Fibroblast of pulmonary artery (primary cell): ENCODE measurements around the gene RMND5B.
"Not testable (repeated sequence)": the region's sequence is repeated elsewhere in the genome, so short reads cannot be mapped to it uniquely, and the experiment has no call there.

ENCODE experiments used
- DNase-seq: peaks from one replicate; pipeline ENCODE4 v3.0.0-alpha.2; 2010; ENCODE audit warnings: low read depth
- H3K4me3 ChIP-seq: replicated peaks from 2 replicates; pipeline ENCODE4 v1.5.1; 2011; ENCODE audit warnings: low read depth, mild to moderate bottlenecking, control low read depth, low read length, moderate library complexity
- TF ChIP-seq, protein P1 (sequence below): IDR thresholded peaks from 2 replicates; pipeline ENCODE4 v1.5.1; 2011; ENCODE audit warnings: mild to moderate bottlenecking, control low read depth, low read length, inconsistent platforms; ENCODE audit errors: missing control alignments

RMND5B gene

DNA sequence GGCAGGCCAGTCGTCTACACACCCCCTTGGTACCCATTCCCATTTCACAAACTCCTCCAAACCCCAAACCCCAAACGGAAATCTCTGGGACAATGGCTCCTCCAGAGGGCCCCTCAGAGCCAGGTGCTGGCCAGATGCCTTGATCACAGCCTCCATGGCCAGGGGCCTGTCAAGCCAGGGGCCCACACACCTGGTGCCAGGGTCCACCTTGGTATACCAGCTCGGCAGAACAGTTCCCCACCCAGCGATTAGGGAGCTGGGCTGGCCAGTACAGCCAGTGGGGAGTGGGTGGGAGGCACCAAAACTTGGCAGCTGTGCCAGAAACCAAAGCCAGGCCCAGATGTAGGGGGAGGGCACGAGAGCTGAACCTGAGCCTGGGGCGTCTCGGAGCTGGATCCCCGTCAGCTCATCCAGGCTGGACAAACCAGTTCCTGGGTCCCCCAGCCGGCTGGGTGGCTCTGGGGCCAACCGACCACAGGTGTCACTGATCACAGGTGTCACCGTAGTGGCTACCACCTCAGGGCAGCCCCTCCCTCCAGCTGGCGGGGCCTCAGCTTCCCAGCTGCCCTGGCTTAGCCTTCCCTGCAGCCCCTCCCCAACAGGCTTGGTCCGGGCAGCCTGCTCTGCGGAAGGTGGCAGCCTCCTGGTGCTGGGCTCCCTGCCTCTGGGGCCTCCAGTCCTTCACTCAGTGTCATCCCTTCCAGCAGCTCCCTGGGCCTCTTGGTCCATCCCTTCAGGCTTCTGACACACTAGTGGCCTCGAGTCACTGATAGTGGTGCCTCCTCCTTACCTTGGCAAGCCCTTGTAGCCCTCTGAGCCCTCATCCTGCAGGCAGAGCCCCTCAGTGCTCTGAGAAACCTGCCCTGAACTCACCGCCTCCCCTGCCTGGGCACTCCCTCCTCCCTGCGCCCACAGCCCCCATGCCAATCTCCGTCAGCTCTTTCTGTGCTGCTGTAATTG, 6.6 kb upstream of the RMND5B start:
- TF ChIP-seq, protein P1, sequence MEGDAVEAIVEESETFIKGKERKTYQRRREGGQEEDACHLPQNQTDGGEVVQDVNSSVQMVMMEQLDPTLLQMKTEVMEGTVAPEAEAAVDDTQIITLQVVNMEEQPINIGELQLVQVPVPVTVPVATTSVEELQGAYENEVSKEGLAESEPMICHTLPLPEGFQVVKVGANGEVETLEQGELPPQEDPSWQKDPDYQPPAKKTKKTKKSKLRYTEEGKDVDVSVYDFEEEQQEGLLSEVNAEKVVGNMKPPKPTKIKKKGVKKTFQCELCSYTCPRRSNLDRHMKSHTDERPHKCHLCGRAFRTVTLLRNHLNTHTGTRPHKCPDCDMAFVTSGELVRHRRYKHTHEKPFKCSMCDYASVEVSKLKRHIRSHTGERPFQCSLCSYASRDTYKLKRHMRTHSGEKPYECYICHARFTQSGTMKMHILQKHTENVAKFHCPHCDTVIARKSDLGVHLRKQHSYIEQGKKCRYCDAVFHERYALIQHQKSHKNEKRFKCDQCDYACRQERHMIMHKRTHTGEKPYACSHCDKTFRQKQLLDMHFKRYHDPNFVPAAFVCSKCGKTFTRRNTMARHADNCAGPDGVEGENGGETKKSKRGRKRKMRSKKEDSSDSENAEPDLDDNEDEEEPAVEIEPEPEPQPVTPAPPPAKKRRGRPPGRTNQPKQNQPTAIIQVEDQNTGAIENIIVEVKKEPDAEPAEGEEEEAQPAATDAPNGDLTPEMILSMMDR, result no peak
- DNase-seq, result no peak
- no peak overlapping the region for H3K4me3 ChIP-seq

DNA sequence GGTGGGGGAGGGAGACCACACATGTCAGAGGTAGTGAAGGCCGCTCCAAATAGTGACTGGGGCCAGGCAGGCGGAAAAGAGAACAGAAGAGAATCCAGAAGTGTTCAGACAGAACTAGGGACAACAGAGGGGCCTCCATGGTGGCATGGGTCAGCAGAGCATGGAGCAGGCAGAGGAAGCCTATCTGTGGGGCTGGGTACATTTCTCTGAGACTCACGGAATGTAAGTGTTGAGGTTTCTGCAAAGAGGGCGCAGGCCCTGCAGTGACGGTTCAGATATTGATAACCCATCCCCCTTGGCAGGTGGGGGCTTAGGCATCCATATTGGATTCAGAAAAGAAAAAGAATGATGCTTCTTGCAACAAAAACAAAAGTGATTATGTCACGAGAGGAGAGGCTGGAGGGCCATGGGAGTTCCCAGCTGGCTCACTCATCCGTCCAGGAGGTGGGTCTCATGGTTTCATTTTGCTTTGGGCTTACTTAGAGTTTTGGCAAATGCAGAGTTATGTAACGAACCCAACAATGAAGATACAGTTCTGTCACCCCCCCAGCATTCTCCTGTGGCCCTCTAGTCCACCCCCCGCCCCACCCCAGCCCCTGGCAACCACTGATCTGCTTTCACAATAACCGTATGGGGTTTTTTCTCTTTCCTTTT, 5.4 kb upstream of the RMND5B start:
- DNase-seq, result no peak
- TF ChIP-seq, protein P1, result no peak
- no peak overlapping the region for H3K4me3 ChIP-seq

DNA sequence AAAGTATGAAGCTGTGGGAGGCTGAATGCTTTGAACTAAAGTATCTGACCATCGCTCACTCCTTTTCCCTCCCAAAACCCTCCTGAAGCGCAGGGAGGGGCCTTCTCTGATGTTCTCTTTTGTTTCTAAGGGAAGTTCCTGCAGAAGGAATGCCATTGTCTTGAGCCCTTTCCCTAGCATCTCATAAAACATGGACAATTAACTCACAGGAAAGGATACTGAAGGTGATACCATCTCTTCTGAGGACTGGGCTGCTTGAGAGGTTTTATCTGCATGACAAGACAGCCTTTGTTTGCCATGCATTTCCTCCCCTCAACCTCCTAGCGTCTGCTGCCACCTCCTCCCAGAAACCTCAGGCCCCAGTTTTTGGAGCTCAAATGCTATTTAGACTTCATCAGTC, 4.3 kb upstream of the RMND5B start:
- DNase-seq, result no peak
- TF ChIP-seq, protein P1, result no peak
- no peak overlapping the region for H3K4me3 ChIP-seq

DNA sequence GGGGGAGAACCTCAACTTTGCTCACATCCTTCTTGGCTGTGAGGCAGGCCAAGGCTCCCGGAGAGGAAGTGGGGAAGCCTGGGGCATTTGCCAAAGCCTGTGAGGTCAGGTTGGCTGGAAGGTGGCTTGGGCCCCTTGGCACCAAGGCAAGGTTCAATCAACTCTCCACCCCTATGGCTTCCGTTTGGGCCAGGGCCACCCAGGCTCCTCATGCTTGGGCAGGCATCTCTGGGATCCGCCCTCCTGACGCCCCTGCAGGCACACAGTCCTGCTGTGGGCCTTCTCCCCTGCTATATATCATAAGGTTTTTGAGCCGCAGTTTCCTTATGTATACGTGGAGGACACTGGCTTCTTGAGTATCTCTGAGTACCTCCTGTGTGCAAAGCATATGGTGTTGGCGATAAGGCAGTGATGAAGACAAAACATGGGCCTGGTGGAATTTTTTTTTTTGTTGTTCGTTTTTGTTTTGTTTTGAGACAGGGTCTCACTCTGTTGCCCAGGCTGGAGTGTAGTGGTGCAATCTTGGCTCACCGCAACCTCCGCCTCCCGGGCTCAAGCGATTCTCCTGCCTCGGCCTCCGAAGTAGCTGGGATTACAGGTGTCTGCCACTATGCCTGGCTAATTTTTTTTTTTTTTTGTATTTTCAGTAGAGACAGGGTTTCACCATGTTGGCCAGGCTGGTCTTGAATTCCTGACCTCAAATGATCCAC, 3.4 kb upstream of the RMND5B start:
- not testable (repeated sequence) for DNase-seq, H3K4me3 ChIP-seq

DNA sequence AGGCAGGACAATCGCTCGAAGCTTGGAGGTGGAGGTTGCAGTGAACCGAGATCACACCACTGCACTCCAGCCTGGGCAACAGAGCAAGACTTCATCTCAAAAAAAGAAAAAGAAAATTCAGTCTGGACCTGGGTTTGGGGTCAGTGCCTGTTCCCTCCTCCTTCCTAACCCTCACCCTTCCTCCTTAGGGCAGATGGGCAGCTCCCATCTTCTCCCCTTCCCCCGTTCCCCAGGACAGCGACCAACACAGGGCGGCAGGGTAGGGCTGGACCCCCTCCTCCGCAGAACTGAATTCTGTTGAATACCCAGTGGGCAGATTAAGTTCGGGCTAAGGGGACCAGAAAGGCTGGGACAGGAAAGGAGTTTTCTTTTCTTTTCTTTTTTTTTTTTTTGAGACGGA, 1.5 kb upstream of the RMND5B start:
- TF ChIP-seq, protein P1, result no peak
- DNase-seq, result no peak
- no peak overlapping the region for H3K4me3 ChIP-seq

DNA sequence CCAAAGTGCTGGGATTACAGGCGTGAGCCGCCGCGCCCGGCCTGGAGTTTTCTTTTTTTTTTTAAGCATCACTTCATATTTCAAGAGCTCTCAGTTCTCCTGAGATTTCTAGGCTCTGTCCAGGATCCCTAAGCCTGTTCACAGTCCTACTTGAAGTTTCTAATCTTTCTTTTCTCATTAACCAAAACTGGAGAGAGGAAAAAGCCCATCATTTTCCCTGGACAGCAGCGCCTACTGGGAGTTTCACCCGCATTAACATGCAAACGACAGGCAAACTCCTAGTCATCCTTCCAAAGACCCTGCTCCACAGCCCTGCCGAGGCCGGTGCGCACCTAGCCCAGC, 609 bp upstream of the RMND5B start:
- not testable (repeated sequence) for DNase-seq
- H3K4me3 ChIP-seq, result peak overlapping the region; percentile 79

DNA sequence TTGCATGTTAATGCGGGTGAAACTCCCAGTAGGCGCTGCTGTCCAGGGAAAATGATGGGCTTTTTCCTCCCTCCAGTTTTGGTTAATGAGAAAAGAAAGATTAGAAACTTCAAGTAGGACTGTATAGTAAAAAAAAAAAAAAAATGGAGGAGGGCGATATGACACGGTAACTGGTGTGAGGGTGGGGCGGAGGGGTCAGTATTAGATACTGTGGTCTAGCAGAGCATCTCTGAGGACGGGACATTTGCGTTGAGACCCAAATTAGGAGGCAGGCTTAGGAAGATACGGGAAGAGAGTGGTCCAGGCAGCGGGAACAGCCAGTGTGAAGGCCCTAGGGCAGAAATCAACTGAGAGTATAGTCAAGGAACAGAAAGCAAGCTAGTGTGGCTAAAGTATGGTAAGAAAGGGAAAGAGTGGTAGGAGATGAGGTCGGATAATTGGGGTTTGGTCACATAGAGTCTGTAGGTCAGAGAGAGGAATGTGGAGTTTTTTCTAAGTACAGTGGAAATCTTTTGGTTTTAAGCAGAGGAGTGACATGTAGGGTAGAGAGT, 707 bp downstream of the RMND5B start:
- TF ChIP-seq, protein P1, result no peak
- H3K4me3 ChIP-seq, result peak overlapping the region; percentile 79
- DNase-seq, result no peak
